Stimulated activated CD4-positive, alpha-beta T cell treated with anti-CD3 and anti-CD28 coated beads, Interleukin-15, amount 100 ng/mL, for 48 hours (primary cell): ENCODE data around the gene CENPQ.

ENCODE experiments used
- DNase-seq, 2 donors: peaks; one replicate each; pipeline ENCODE4 v3.0.0-alpha.2; 2020; ENCODE audit warnings: low read depth in 2 of 2

The CENPQ gene

DNA sequence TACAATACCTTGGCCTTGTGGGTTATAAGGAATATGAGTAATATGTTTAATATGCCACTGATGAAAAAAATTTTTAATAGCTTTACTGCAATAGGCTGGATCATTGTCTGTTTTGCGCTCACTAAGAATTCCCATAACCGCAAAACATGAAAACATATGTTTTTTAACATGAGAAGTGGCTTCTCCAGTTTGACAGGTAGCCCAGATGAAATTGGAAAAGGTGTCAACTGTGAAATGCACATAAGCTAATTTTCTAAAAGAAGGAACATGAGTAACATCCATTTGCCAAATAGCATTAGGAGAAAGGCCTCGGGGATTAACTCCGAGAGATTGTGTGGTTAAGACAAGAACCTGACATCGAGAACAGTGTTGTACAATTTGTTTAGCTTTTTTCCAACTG lies 41.5 kb downstream of the CENPQ start:
- DNase-seq = no peak

GRCh38 chr6:49506569-49507111 lies 43.5 kb downstream of the CENPQ start:
- no peak for DNase-seq

- DNase-seq = no peak
These were observed 46.2 kb downstream of the CENPQ start for GRCh38 chr6:49509342-49509741.

GRCh38 chr6:49513153-49513989 lies 50.2 kb downstream of the CENPQ start:
- DNase-seq = no peak

DNA sequence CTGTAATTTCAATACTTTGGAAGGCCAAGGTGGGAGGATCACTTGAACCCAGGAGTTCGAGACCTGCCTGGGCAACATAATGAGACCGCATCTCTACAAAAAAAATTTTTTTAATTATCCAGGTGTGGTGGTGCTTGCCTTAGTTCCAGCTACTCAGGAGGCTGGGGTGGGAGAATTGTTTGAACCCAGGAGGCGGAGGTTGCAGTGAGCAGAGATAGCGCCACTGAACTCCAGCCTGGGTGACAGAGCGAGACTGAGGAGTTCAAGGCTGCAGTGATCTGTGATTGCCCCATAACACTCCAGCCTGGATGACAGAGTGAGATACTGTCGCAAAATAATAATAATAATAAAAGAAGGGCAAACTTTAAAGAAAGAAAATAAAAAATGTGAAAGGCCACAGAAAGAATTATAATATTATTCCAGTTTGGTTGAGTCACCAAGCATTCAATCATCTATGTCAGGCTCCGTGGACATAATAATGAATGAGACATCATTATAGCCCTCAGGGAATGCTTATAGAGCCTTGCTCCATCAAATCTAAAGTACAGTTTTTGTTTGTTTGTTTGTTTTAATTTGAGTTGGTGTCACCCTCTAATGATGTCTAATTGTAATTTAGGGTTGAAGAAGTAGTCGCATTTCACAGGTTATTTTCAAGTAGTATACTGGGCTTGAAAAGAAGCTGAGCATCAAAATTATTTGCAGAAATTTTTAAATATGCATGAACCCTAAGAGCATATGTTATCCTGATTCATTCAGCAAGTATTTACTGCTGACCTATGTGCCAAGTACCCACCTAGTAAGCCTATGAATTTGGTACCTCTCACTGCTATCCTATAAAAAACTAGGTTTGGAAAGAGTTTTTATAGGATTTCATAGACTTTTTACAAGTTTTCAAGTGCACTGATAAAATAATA lies 51.7 kb downstream of the CENPQ start:
- no peak for DNase-seq

GRCh38 chr6:49515485-49516146 lies 52.4 kb downstream of the CENPQ start:
- DNase-seq = no peak

DNA sequence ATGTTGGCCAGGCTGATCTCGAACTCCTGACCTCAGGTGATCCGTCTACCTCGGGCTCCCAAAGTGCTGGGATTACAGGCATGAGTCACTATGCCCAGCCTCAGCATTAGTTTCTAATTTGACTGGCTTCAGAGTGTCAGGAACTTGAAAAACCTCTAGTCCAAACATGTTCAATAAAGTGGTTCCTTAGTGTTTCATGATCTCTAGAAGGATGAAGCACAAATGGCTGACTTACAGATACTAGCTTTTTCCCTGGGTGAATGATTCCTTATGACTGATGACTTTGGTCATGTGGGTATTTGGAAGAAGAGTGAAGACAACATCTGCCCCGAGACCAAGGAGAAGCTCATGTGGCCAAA lies 53.0 kb downstream of the CENPQ start:
- no peak for DNase-seq

DNA sequence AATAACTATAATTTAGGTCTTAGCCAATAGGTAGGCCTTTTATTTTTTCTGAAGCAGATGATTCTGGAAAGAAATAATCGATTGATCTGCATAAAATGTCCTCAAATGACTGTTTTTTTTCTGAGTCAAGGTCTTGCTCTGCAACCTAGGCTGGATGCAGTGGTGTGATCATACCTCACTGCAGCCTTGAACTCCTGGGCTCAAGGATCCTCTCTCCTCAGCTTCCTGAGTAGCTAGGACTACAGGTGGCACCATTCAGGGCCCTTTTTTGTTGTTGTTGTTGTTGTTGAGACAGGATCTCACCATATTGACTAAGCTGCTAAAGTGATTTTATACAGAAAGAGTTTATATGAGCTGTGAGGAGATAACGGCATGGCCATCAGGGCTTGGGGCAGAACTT lies 54.7 kb downstream of the CENPQ start:
- no peak for DNase-seq

- no peak for DNase-seq
These were observed 56.5 kb downstream of the CENPQ start for GRCh38 chr6:49519660-49520059.

- no peak for DNase-seq
These were observed 59.8 kb downstream of the CENPQ start for GRCh38 chr6:49522710-49523593.

- DNase-seq = no peak
These were observed 60.7 kb downstream of the CENPQ start for GRCh38 chr6:49523901-49524300.

DNA sequence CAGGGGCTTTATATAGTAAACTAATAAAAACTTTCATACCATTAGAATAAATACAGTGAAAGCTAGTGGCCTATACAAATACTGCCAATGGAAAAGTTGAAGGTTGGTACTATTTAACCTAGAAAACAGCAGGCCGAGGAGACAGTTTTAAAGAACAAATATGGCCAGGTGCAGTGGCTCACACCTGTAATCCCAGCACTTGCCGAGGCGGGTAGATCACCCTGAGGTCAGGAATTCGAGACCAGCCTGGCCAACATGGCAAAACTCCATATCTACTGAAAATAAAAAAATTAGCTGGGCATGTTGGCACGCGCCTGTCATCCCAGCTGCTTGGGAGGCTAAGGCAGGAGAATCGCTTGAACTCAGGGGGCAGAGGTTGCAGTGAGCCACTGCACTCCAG lies 61.4 kb downstream of the CENPQ start:
- no peak for DNase-seq

- DNase-seq = no peak
These were observed 63.4 kb downstream of the CENPQ start for GRCh38 chr6:49526598-49526997.

GRCh38 chr6:49527320-49527719 lies 64.2 kb downstream of the CENPQ start:
- no peak for DNase-seq

GRCh38 chr6:49528571-49528970 lies 65.4 kb downstream of the CENPQ start:
- DNase-seq = no peak

- DNase-seq = no peak
These were observed 67.1 kb downstream of the CENPQ start for GRCh38 chr6:49530141-49530776.

GRCh38 chr6:49531774-49532569 lies 68.8 kb downstream of the CENPQ start:
- DNase-seq = no peak

- no peak for DNase-seq
These were observed 72.6 kb downstream of the CENPQ start for GRCh38 chr6:49535795-49536194.

- DNase-seq = no peak
These were observed 75.9 kb downstream of the CENPQ start for GRCh38 chr6:49539102-49539501.

- no peak for DNase-seq
These were observed 77.4 kb downstream of the CENPQ start for GRCh38 chr6:49540614-49541013.
